Mucosa of descending colon (tissue), 3 donors: ENCODE data around the gene SUCNR1. TPM values are rescaled to one million over a fixed set of nuclear protein-coding genes. Genes with fewer than 3 reads are reported as not detected.
"Not testable (repeated sequence)": the region's sequence is repeated elsewhere in the genome, so short reads cannot be mapped to it uniquely, and the experiment has no call there.

ENCODE experiments used
- ATAC-seq: fragments of 200-7000 bp; cut with Tn5 transposase; one replicate; pipeline ENCODE4 v1.9.1; 2020; ENCODE audit warnings: mild to moderate bottlenecking, moderate library complexity
- DNase-seq, 3 donors: peaks; one replicate each; pipeline ENCODE4 v3.0.0-alpha.2; 2020
- H3K36me3 ChIP-seq: fragments of 200-600 bp; one replicate; pipeline ENCODE4 v1.8.0; 2021; ENCODE audit warnings: low read depth, mild to moderate bottlenecking
- H3K4me1 ChIP-seq: fragments of 200-600 bp; one replicate; pipeline ENCODE4 v1.8.0; 2021; ENCODE audit warnings: low read depth, mild to moderate bottlenecking
- H3K4me3 ChIP-seq: fragments of 200-600 bp; one replicate; pipeline ENCODE4 v1.8.0; 2021; ENCODE audit warnings: mild to moderate bottlenecking
- H3K9me3 ChIP-seq: fragments of 200-600 bp; one replicate; pipeline ENCODE4 v1.8.0; 2021; ENCODE audit warnings: mild to moderate bottlenecking
- intact Hi-C, 2 donors: fragments of 100-400 bp; cut with DNase I in 1 of 2; cut with micrococcal nuclease in 1 of 2; formaldehyde crosslinking; loops; one replicate each; pipeline versions ENCODE4 v1.11.0 to v1.11.1; 2022; cut with DNase I, micrococcal nuclease
- total RNA-seq, 3 donors: library from RNA; stranded (reverse); fragmentation: NEBNext Ultra II Directional in 2 of 3; extraction: Animal tissue kit (Norgen Biotek cat#: 25700) in 2 of 3; gene quantifications; one replicate each; pipeline versions ENCODE4 v1.2.1 to v1.2.4, GENCODE V29; 2021 to 2023
- TF ChIP-seq, protein P1 (sequence below): fragments of 200-600 bp; IDR thresholded peaks from one replicate; pipeline ENCODE4 v1.8.0; 2022; ENCODE audit warnings: antibody characterized with exemption, mild to moderate bottlenecking
- donor health status: DM: no; HTN: no; CAD: no; lungs with moderate emphysema.
- donor health status: DM: no; HTN: no; CAD: no.
- donor health status: DM: no; HTN: yes; CAD: no.

Gene SUCNR1
- total RNA-seq, 3 donors from 2014 or later = 0.35 to 0.65 (median 0.41) TPM

GRCh38 chr3:151864423-151865101 lies 8.9 kb upstream of the SUCNR1 start:
- Histone ChIP-seq H3K9me3 (no peaks in the 10 kb centered on the region), H3K4me3 (no peak overlapping the region), H3K4me1 (no peaks in the 10 kb centered on the region), H3K36me3 (no peaks in the 10 kb centered on the region)
- ATAC-seq = no peak
- intact Hi-C loops = no loop called here
- TF ChIP-seq, protein P1, sequence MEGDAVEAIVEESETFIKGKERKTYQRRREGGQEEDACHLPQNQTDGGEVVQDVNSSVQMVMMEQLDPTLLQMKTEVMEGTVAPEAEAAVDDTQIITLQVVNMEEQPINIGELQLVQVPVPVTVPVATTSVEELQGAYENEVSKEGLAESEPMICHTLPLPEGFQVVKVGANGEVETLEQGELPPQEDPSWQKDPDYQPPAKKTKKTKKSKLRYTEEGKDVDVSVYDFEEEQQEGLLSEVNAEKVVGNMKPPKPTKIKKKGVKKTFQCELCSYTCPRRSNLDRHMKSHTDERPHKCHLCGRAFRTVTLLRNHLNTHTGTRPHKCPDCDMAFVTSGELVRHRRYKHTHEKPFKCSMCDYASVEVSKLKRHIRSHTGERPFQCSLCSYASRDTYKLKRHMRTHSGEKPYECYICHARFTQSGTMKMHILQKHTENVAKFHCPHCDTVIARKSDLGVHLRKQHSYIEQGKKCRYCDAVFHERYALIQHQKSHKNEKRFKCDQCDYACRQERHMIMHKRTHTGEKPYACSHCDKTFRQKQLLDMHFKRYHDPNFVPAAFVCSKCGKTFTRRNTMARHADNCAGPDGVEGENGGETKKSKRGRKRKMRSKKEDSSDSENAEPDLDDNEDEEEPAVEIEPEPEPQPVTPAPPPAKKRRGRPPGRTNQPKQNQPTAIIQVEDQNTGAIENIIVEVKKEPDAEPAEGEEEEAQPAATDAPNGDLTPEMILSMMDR = no peak
- DNase-seq = no peak

DNA sequence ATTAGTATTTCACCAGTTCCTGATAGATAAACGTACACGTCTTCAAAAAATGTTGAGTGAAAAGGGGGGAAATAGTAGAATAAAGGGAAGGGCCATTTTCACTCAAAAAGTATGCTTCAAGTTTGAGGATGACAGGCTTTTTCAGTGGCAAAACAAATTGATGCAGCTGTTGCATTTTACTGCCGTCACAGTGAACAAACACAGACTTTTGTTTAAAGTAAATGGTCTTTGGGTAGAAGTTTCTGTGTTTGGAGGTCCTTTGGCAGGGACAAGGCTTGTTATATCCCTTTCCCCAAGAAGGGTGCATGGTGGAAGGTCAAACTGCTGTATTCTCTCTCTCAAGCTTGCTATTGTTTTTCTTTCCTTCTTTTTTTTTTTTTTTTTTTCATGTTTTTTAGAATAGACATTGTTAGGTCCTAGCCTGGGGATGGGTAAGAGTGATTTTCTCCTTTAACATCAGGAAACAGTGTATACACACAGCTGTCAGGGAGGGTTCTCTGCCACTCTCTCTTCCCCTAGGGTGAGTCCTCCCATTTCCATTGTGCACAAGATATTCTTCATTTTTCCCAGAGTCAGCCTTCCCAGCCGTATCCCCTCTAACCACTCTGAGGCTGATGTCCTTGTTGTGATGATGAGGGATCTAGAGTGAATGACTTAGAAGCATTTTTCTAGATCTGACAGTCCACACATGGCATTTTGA lies 6.6 kb upstream of the SUCNR1 start:
- DNase-seq = no peak

GRCh38 chr3:151867666-151868065 lies 5.8 kb upstream of the SUCNR1 start:
- no peak for ATAC-seq

More for the DNA sequence above, 6.6 kb upstream of the SUCNR1 start:
- Histone ChIP-seq H3K4me1 (no peaks in the 10 kb centered on the region), H3K9me3 (no peaks in the 10 kb centered on the region), H3K4me3 (no peak overlapping the region), H3K36me3 (no peaks in the 10 kb centered on the region)
- TF ChIP-seq, protein P1 = no peak
- no peak for ATAC-seq
- intact Hi-C loops = no loop called here

GRCh38 chr3:151869181-151869580 lies 4.3 kb upstream of the SUCNR1 start:
- intact Hi-C loops = no loop called here
- no peaks in the 10 kb centered on the region for H3K9me3 ChIP-seq
- TF ChIP-seq, protein P1 = no peak
- ATAC-seq (no peak), DNase-seq (no peak)
- no peak overlapping the region for H3K4me3 ChIP-seq
- no peaks in the 10 kb centered on the region for H3K4me1 ChIP-seq
- no peaks in the 10 kb centered on the region for H3K36me3 ChIP-seq

More at GRCh38 chr3:151867666-151868065, 5.8 kb upstream of the SUCNR1 start:
- H3K4me3 ChIP-seq = no peak overlapping the region
- H3K9me3 ChIP-seq = no peaks in the 10 kb centered on the region
- no peaks in the 10 kb centered on the region for H3K36me3 ChIP-seq
- intact Hi-C loops = no loop called here
- no peak for DNase-seq
- H3K4me1 ChIP-seq = no peaks in the 10 kb centered on the region
- TF ChIP-seq, protein P1 = no peak

DNA sequence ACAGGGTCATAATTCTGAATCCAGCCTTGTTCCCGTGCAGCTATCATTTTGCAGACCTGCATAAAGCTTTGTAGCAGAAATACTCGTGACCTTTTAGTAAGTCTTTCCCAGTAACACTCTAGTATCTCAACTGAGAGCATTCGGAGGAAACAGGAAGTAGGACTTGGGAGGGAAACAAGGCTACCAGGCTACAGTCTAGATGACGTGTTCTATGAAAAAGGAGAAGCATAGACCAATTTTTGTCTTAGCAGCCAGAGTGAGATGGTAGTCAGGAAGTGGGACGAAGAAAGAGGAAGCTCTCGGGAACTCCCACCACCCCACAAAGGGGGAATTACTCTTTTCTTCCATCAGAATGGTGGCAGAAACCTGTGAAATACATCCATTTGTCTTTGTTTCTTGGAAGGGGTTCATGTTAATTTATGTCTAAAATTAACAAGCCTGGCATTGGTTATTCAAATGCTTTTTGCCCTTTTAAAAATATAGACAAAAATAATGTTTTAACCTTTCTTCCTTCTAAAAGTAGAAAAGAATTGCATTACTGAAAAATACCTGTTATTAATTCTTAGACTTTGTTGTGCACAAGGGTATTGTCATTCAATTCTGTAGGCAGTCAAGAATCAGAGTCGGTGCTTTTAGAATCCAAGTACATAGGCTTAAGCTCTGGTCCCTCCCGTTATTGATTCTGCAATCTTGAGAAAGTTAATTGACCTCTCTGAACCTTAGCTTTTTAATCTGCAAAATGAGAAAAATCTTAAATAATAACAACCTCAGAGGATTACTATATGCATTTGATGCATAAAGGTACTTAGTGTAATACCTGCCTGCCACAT lies 1.6 kb upstream of the SUCNR1 start:
- ATAC-seq (peak; percentile 70), DNase-seq (peak in 1 of 3 donors; percentile 18)
- TF ChIP-seq, protein P1 = no peak
- no peaks in the 10 kb centered on the region for H3K9me3 ChIP-seq
- no peak overlapping the region for H3K4me3 ChIP-seq
- intact Hi-C loops = no loop called here
- H3K4me1 ChIP-seq = no peaks in the 10 kb centered on the region
- no peaks in the 10 kb centered on the region for H3K36me3 ChIP-seq

DNA sequence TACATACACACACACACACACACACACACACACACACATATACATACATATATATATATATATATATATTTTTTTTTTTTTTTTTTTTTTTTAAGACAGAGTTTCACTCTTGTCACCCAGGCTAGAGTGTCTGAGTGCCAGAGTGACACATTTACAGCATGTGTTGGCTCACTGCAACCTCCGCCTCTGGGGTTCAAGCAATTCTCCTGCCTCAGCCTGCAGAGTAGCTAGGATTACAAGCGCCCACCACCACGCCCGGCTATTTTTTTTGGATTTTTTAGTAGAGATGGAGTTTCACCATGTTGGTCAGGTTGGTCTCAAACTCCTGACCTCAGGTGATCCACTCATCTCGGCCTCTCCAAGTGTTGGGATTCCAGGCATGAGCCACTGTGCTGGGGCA lies 636 bp downstream of the SUCNR1 start:
- H3K9me3 ChIP-seq, H3K36me3 ChIP-seq, H3K4me3 ChIP-seq, intact Hi-C loops, DNase-seq, H3K4me1 ChIP-seq, ATAC-seq: not testable (repeated sequence)
